Measurements from ENCODE around the gene ZSCAN20. TPM values are rescaled to one million over a fixed set of nuclear protein-coding genes. Genes with fewer than 3 reads are reported as not detected.

The ZSCAN20 gene
- polyA plus RNA-seq, 1 donor from 2014 or later, result 3.3 TPM

DNA sequence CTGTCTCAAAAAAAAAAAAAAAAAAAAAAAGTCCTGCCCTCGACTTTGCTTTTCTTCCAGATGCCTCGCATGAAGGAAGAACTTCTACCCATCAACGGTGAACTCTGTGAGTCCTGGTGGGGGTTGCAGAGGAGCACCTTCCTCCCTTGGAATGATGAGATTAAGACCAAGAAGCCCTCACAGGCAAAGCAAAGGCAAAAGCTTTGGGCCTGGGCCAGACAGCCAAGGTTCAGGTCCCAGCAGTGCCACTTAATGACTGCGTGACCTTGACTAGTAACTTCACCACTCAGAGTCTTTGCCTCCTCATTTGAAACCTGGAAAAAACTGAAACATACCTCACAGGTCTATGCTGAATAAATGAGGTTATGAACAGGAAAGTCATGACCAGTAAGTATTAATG is 55.5 kb downstream of the ZSCAN20 start:
- Histone ChIP-seq H4K20me1 (ENCODE audit: insufficient read depth) (no peaks in the 10 kb centered on the region), H3K36me3 (ENCODE audit: insufficient read depth, low read length) (peaks cover 19% of the 10 kb centered on the region), H3K9me2 (ENCODE audit: insufficient read depth, low read length) (no peaks in the 10 kb centered on the region), H3K27me3 (ENCODE audit: insufficient read depth, low read depth, low read length) (no peaks in the 10 kb centered on the region), H3F3A (ENCODE audit: insufficient read depth, low read length, poor library complexity, severe bottlenecking) (no peaks in the 10 kb centered on the region), H3K27ac (ENCODE audit: low read length) (no peak overlapping the region), H3K9me3 (ENCODE audit: low read length) (no peaks in the 10 kb centered on the region), H3K4me2 (ENCODE audit: low read length) (no peak overlapping the region), H2AFZ (ENCODE audit: low read depth, low read length) (no peak overlapping the region), H3K4me3 (ENCODE audit: low read length) (no peak overlapping the region), H3K9ac (ENCODE audit: low read length) (no peak overlapping the region), H3K79me2 (replicated peaks; ENCODE audit: insufficient read depth, low read length) (no peaks in the 10 kb centered on the region)
- no peak for TF ChIP-seq TAF1 (IDR thresholded peaks at IDR 0.05; ENCODE audit: low read depth)
- TF ChIP-seq, protein P1, sequence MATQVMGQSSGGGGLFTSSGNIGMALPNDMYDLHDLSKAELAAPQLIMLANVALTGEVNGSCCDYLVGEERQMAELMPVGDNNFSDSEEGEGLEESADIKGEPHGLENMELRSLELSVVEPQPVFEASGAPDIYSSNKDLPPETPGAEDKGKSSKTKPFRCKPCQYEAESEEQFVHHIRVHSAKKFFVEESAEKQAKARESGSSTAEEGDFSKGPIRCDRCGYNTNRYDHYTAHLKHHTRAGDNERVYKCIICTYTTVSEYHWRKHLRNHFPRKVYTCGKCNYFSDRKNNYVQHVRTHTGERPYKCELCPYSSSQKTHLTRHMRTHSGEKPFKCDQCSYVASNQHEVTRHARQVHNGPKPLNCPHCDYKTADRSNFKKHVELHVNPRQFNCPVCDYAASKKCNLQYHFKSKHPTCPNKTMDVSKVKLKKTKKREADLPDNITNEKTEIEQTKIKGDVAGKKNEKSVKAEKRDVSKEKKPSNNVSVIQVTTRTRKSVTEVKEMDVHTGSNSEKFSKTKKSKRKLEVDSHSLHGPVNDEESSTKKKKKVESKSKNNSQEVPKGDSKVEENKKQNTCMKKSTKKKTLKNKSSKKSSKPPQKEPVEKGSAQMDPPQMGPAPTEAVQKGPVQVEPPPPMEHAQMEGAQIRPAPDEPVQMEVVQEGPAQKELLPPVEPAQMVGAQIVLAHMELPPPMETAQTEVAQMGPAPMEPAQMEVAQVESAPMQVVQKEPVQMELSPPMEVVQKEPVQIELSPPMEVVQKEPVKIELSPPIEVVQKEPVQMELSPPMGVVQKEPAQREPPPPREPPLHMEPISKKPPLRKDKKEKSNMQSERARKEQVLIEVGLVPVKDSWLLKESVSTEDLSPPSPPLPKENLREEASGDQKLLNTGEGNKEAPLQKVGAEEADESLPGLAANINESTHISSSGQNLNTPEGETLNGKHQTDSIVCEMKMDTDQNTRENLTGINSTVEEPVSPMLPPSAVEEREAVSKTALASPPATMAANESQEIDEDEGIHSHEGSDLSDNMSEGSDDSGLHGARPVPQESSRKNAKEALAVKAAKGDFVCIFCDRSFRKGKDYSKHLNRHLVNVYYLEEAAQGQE (IDR thresholded peaks at IDR 0.05; ENCODE audit: borderline replicate concordance), result no peak
- no peak for TF ChIP-seq MXI1 (conservative IDR thresholded peaks at IDR 0.05; ENCODE audit: poor library complexity, severe bottlenecking)
- TF ChIP-seq, protein P2, sequence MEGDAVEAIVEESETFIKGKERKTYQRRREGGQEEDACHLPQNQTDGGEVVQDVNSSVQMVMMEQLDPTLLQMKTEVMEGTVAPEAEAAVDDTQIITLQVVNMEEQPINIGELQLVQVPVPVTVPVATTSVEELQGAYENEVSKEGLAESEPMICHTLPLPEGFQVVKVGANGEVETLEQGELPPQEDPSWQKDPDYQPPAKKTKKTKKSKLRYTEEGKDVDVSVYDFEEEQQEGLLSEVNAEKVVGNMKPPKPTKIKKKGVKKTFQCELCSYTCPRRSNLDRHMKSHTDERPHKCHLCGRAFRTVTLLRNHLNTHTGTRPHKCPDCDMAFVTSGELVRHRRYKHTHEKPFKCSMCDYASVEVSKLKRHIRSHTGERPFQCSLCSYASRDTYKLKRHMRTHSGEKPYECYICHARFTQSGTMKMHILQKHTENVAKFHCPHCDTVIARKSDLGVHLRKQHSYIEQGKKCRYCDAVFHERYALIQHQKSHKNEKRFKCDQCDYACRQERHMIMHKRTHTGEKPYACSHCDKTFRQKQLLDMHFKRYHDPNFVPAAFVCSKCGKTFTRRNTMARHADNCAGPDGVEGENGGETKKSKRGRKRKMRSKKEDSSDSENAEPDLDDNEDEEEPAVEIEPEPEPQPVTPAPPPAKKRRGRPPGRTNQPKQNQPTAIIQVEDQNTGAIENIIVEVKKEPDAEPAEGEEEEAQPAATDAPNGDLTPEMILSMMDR (IDR thresholded peaks at IDR 0.05; ENCODE audit: poor library complexity, severe bottlenecking), result no peak
- TF ChIP-seq SMC3 (conservative IDR thresholded peaks at IDR 0.05; ENCODE audit: poor library complexity), result no peak
- TF ChIP-seq EP300 (conservative IDR thresholded peaks at IDR 0.05; ENCODE audit: poor library complexity, severe bottlenecking), result no peak
- TF ChIP-seq RAD21 (conservative IDR thresholded peaks at IDR 0.05), result no peak
- no peak for TF ChIP-seq EZH2 (IDR thresholded peaks at IDR 0.05; ENCODE audit: borderline replicate concordance, insufficient read depth, low read length, poor library complexity, severe bottlenecking)

DNA sequence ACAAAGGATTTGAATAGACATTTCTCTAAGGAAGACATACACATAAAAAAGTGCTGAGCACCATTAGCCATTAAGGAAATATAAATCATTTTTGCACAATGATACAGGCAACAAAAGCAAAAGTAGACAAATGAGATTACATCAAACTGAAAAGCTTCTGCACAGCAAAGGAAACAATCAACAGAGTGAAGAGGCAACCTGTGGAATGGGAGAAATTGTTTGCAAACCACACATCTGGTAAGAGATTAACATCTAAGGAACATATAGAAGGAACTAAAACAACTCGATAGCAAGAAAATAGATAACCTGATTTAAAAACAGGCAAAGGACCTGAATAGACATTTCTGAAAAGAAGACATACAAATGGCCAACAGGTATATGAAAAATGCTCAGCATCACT is 57.5 kb downstream of the ZSCAN20 start:
- Histone ChIP-seq H3K79me2 (replicated peaks; ENCODE audit: insufficient read depth, low read length) (no peaks in the 10 kb centered on the region), H3K9ac (ENCODE audit: low read length) (no peak overlapping the region), H3K27ac (ENCODE audit: low read length) (no peak overlapping the region), H3K4me2 (ENCODE audit: low read length) (no peak overlapping the region), H3K9me3 (ENCODE audit: low read length) (no peaks in the 10 kb centered on the region), H4K20me1 (ENCODE audit: insufficient read depth) (no peaks in the 10 kb centered on the region), H3F3A (ENCODE audit: insufficient read depth, low read length, poor library complexity, severe bottlenecking) (no peaks in the 10 kb centered on the region), H3K36me3 (ENCODE audit: insufficient read depth, low read length) (peaks cover 18% of the 10 kb centered on the region), H3K4me3 (ENCODE audit: low read length) (no peak overlapping the region), H3K9me2 (ENCODE audit: insufficient read depth, low read length) (no peaks in the 10 kb centered on the region), H3K27me3 (ENCODE audit: insufficient read depth, low read depth, low read length) (no peaks in the 10 kb centered on the region), H2AFZ (ENCODE audit: low read depth, low read length) (no peak overlapping the region)
- TF ChIP-seq EP300 (conservative IDR thresholded peaks at IDR 0.05; ENCODE audit: poor library complexity, severe bottlenecking) (no peak), TAF1 (IDR thresholded peaks at IDR 0.05; ENCODE audit: low read depth) (no peak), EZH2 (IDR thresholded peaks at IDR 0.05; ENCODE audit: borderline replicate concordance, insufficient read depth, low read length, poor library complexity, severe bottlenecking) (no peak), SMC3 (conservative IDR thresholded peaks at IDR 0.05; ENCODE audit: poor library complexity) (no peak), POLR2AphosphoS5 (IDR thresholded peaks at IDR 0.05) (no peak), MXI1 (conservative IDR thresholded peaks at IDR 0.05; ENCODE audit: poor library complexity, severe bottlenecking) (no peak), RAD21 (conservative IDR thresholded peaks at IDR 0.05) (no peak)
- TF ChIP-seq, protein P2 (IDR thresholded peaks at IDR 0.05; ENCODE audit: poor library complexity, severe bottlenecking), result no peak

Data from neural cell (in vitro differentiated cells).